Hepatic stellate cell (primary cell): ENCODE results near the gene RNF11.
"Not testable (repeated sequence)": the region's sequence is repeated elsewhere in the genome, so short reads cannot be mapped to it uniquely, and the experiment has no call there.

Experiments
- DNase-seq: peaks from one replicate; pipeline ENCODE4 v3.0.0; 2011; ENCODE audit warnings: low spot score

Gene RNF11

GRCh38 chr1:51235673-51236530, at the start of gene RNF11:
TSS of gene RNF11 (plus strand) at chr1:51236273. CDS start at chr1:51236757, 484 bp downstream.
- DNase-seq: peak; percentile 92

- DNase-seq: no peak
These were observed 47.8 kb upstream of the RNF11 start for GRCh38 chr1:51188230-51188629.

DNA sequence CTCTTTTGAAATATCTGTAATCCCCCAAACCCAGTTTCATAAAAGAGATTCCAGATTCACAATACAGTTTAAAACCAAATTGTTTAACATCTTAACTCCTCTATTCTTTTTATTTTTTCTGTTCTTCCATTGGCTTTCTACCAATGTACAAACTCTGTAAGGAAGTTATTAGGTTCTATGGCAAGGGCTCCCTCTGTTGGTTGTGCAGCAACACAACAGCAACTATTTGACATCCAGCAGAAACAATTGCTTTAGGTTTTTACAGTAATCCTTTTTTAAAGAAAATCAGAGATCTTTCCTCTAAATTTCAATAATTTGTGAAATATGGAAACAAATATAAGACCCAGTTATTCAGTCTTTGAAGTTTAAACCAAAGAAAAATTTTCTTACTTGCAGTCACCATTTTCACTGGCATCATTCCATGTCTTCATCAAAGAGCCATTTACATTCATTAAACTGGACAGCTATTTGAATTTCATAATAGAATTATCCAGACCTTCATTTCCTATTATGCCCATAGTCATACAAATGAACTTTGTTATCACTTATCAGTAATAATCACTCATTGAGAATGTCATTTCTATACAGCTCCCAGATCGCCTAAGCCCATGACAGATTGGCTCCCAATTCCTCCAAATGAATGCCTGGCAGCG, 46.5 kb upstream of the RNF11 start:
- peak; percentile 57 for DNase-seq

GRCh38 chr1:51190961-51191360, 45.1 kb upstream of the RNF11 start:
- DNase-seq: no peak

DNA sequence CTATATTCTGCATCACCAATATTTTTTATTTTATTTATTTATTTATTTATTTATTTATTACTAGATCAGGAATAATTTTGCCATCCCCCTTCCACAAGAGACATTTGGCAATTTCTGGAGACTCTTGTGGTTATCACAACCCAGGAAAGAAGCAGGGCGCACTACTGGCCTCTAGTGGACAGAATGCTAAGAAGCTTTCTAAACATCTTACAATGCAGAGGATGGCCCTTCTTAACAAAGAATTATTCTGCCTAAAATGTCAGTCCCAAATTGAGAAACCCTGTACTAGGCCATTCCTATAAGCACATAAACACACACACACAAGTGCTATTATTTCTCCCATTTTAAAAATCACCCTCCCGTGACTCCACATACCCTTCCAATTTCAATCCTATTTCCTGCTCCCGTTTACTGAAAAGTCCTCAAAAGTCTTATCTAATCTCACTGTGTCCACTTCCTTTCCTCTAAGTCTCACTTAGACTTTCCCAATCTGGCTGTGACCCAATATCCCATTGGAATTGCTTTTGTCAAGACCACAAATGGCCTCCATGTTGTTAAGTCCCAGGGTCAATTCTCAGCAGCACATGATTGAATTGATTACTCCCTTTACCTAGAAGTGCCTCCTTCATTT, 43.7 kb upstream of the RNF11 start:
- peak; percentile 58 for DNase-seq

DNA sequence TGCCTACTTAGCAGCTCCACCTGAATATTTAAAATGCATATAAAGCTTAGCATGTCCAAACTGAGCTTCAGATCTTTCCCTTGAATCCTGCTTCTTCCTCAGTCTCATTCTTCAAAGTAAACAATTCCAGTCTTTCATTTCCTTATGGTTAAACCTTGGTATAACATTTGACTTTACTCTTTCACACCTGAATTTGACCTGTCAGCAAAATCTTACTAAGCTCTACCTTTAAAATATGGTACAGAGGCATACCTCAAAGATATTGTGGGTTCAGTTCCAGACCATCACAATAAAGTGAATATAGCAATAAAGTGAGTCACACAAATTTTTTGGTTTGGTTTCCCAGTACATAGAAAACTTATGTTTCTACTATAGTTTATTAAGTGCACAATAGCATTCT, 42.5 kb upstream of the RNF11 start:
- DNase-seq: no peak

DNA sequence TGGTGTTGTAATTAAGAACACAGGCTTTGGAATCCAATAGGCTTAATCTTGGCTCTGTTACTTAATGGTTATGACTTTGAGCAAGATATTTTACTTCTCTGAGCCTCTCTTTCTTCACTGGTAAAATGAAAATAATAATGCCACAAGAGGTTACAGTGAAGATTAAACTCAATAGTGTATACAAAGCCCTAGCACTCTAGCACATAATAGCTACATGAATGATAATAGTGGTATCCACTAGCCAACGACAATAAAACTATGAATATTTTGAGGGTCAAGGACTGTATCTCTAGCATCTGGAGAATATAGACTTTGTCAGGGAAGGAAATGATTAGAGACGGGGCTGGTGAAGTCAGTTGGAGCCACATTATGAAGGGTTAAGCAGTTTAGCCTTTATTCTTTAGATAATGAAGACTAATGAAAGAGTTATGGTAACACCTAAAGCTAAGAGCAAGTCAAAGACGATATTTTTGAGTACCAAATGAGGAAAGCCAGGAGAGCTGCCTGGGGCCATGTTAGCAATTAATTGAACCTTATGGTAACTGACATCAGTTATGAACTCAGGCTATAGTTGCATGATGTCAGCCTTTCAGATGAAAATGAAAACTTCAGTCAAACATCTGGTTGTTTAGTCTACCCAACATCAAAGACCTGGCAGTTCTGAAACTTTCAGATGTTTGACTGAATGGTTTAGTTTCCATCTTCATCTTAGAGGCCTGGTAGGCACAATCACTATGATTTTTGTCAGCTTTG, 32.8 kb upstream of the RNF11 start:
- DNase-seq: no peak

GRCh38 chr1:51203874-51204245, 32.2 kb upstream of the RNF11 start:
- DNase-seq: no peak

DNA sequence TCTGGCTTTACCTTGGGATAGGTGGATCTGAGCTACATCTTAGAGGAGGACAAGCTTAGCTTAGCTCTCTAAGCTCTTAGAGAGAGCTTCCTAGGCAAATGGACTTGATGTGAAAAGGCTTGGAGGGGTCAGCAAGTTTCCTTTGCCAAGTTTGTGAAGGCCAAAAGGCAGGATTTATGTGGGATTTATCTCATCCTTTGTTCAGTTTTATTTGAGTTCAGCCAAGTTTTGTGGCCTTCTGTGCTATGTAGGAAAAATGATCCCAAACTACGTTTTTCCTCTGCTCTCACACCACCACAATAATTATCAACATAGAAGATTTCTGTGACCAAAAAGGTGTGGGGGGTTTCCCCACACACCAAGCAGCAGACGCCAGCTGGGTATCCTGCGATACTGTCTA, 26.0 kb upstream of the RNF11 start:
- DNase-seq: no peak

GRCh38 chr1:51210676-51211075, 25.4 kb upstream of the RNF11 start:
- DNase-seq: no peak

GRCh38 chr1:51214615-51215131, 21.4 kb upstream of the RNF11 start:
- DNase-seq: no peak

- DNase-seq: no peak
These were observed 20.9 kb upstream of the RNF11 start for GRCh38 chr1:51215169-51215568.

- no peak for DNase-seq
These were observed 19.4 kb upstream of the RNF11 start for GRCh38 chr1:51216631-51217030.

- DNase-seq: no peak
These were observed 19.0 kb upstream of the RNF11 start for GRCh38 chr1:51217101-51217500.

DNA sequence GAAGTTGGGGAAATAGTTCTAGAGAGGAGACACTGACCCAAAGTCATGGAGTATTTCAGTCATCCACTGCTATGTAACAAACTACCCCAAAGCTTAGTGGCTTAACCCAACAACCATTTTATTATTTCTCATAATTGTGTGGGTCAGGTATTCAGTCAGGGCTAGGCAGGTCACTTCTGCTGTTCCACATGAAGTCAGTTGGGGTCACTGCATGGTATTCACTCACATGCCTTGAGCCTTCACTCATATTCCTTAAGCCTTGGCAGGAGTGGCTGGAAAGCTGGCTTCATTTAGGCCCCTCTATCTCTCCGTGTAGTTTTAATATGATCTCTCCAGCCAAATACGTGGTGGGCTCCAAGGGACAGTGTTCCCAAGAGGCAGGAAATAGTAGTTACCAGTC, 17.5 kb upstream of the RNF11 start:
- no peak for DNase-seq

DNA sequence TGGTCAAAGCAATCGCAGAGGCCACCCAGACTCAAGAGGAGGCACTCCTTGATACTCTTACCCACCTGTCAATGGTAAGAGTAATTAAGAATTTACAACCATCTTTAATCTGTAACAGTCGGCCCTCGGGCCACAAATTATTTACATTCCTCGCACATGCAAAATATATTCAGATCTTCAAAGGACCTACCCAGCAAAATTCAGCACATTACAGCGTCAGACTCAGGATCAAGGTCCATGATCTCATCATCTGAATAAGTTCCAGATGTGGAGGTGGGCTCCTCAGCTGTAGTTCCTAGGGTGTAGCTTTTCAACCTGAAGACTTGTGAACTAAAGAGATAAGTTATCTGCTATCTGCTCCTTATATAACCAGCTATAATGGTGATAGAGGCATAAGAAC, 17.1 kb upstream of the RNF11 start:
- no peak for DNase-seq

- not testable (repeated sequence) for DNase-seq
These were observed 14.5 kb upstream of the RNF11 start for GRCh38 chr1:51221529-51221928.

DNA sequence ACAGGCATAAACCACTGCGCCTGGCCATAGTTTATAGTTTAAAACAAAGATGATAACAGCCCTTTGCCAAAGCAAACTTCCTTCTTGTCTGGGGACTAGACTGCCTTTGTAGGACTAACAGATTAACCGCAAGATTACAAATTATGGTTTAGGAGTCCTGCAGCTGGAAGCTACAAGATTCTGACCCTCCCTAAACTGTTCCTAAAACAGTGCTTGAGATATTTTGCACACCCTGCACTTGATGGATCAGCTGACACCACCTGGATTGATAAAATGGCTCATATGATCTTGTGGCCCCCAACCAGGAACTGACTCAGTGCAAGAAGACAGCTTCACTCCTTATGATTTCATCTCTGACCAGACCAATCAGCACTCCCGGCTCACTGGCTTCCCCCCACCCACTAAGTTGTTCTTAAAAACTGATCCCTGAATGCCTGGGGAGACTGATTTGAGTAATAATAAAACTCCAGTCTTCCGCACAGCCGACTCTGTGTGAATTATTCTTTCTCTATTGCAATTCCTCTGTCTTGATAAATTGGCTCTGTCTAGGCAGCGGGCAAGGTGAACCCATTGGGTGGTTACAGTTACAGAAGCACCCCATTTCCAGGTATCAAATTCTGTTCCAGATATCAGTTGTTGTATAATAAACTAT, 13.8 kb upstream of the RNF11 start:
- DNase-seq: no peak

GRCh38 chr1:51222809-51223208, 13.3 kb upstream of the RNF11 start:
- DNase-seq: no peak

DNA sequence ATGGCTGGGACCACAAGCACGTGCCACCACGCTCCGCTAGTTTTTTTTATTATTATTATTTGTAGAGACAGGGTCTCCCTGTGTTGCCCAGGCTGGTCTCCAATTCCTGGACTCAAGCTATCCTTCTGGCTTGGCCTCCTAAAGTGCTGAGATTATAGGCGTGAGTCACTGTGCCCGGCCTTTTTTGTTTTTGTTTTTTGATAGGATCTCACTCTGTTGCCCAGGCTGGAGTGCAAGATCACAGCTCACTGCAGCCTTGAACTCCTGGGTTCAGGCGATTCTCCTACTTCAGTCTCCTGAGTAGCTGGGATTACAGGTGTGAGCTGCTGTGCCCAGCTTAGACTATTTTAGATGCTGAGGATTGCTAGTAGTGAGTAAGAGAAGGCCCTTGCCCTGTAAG, 11.8 kb upstream of the RNF11 start:
- DNase-seq: no peak

- not testable (repeated sequence) for DNase-seq
These were observed 8.7 kb upstream of the RNF11 start for GRCh38 chr1:51227231-51227960.
